Endothelial cell of umbilical vein (primary cell): ENCODE results near the gene CNNM3. TPM values are rescaled to one million over a fixed set of nuclear protein-coding genes. Genes with fewer than 3 reads are reported as not detected.

Source experiments
- BruUV-seq: library from RNA; stranded (reverse); fragments of 400-500 nt; replicated peaks from 2 replicates; lab custom pipeline; 2021; lab: Mats Ljungman, UMichigan
- CTCF ChIA-PET: fragments of 300-600, 350-600 bp; sonication (Branson Sonifier 250); formaldehyde crosslinking; loops from one replicate; lab custom pipeline; 2021; ENCODE audit warnings: antibody characterized with exemption, inconsistent platforms; lab: Charles Lee
- POLR2A ChIA-PET: fragments of 300-600, 350-600 bp; sonication (Branson Sonifier 250); formaldehyde crosslinking; loops from one replicate; lab custom pipeline; 2021; ENCODE audit warnings: antibody characterized with exemption, inconsistent platforms; lab: Charles Lee
- DNase-seq: peaks from one replicate; pipeline ENCODE4 v3.0.0-alpha.2; 2011; ENCODE audit warnings: low read depth, low spot score
- FAIRE-seq: peaks from 2 replicates; lab custom pipeline; 2011; peaks lifted over from hg19 to GRCh38; lab: Jason Lieb, UNC
- H2AFZ ChIP-seq: 2 replicates; pipeline ENCODE4 v1.6.0; 2012; ENCODE audit warnings: low read depth, low read length, control low read depth, inconsistent platforms
- H3K27ac ChIP-seq: 2 replicates; pipeline ENCODE4 v1.5.1; 2011; ENCODE audit warnings: low read depth, mild to moderate bottlenecking, control low read depth, low read length, moderate library complexity; ENCODE audit not compliant: insufficient read depth
- H3K27me3 ChIP-seq, 2 experiments: 2 replicates each; pipeline versions ENCODE4 v1.6.0 to v1.6.1; 2011; ENCODE audit warnings: low read length in 2 of 2, mixed read lengths in 1 of 2; ENCODE audit not compliant: control insufficient read depth in 2 of 2, insufficient read depth in 2 of 2
- H3K36me3 ChIP-seq, 2 experiments: 2 replicates in 1 of 2; 3 replicates in 1 of 2; pipeline ENCODE4 v1.5.1; 2011; ENCODE audit warnings: low read length in 2 of 2, mild to moderate bottlenecking in 1 of 2, moderate library complexity in 1 of 2; ENCODE audit not compliant: control insufficient read depth in 2 of 2, insufficient read depth in 2 of 2; ENCODE audit errors: extremely low read depth in 1 of 2
- H3K4me1 ChIP-seq: 3 replicates; pipeline ENCODE4 v1.5.1; 2011; ENCODE audit warnings: mild to moderate bottlenecking, low read length; ENCODE audit not compliant: control insufficient read depth, insufficient read depth; ENCODE audit errors: extremely low read depth
- H3K4me2 ChIP-seq: 2 replicates; pipeline ENCODE4 v1.6.1; 2011; ENCODE audit warnings: low read length, control low read depth, mixed read lengths; ENCODE audit not compliant: insufficient read depth
- H3K4me3 ChIP-seq, 3 experiments: fragments of 200-600 bp in 1 of 3; sonication (generic), shearing (Covaris generic) in 1 of 3; replicated peaks in 1 of 3; 2 replicates each; pipeline ENCODE4 v1.5.1; 2011 to 2016; ENCODE audit warnings: control low read depth in 3 of 3, low read length in 3 of 3, mild to moderate bottlenecking in 2 of 3, inconsistent platforms in 1 of 3, low read depth in 1 of 3, moderate library complexity in 1 of 3; ENCODE audit not compliant: insufficient read depth in 1 of 3
- H3K79me2 ChIP-seq: 2 replicates; pipeline ENCODE4 v1.6.0; 2012; ENCODE audit warnings: low read length, inconsistent platforms; ENCODE audit not compliant: control insufficient read depth, insufficient read depth
- H3K9ac ChIP-seq: replicated peaks from 2 replicates; pipeline ENCODE3; 2011; ENCODE audit warnings: low read length, control low read depth; ENCODE audit not compliant: insufficient read depth; ENCODE audit errors: extremely low read depth
- H3K9me1 ChIP-seq: replicated peaks from 3 replicates; pipeline ENCODE4 v1.6.0; 2011; ENCODE audit warnings: mild to moderate bottlenecking, low read length; ENCODE audit not compliant: control insufficient read depth, insufficient read depth; ENCODE audit errors: extremely low read depth
- H3K9me3 ChIP-seq: replicated peaks from 2 replicates; pipeline ENCODE4 v1.5.1; 2012; ENCODE audit warnings: low read length, inconsistent platforms; ENCODE audit not compliant: control insufficient read depth, insufficient read depth
- H4K20me1 ChIP-seq: replicated peaks from 2 replicates; pipeline ENCODE3; 2011; ENCODE audit warnings: mild to moderate bottlenecking, low read length; ENCODE audit not compliant: control insufficient read depth, insufficient read depth; ENCODE audit errors: extremely low read depth
- EZH2 ChIP-seq: IDR thresholded peaks from 2 replicates; pipeline ENCODE4 v1.6.1; 2012; ENCODE audit warnings: borderline replicate concordance, low read depth, mild to moderate bottlenecking, moderate library complexity, low read length, inconsistent platforms; ENCODE audit not compliant: severe bottlenecking
- FOS ChIP-seq: IDR thresholded peaks from 2 replicates; pipeline ENCODE4 v1.6.1; 2011; ENCODE audit warnings: mild to moderate bottlenecking, low read length, moderate library complexity, borderline replicate concordance; ENCODE audit not compliant: insufficient read depth
- GATA2 ChIP-seq: IDR thresholded peaks from 2 replicates; pipeline ENCODE4 v1.7.0; 2011; ENCODE audit warnings: low read depth, mild to moderate bottlenecking, moderate library complexity, mixed read lengths, low read length; ENCODE audit not compliant: insufficient read length, insufficient read depth
- JUN ChIP-seq: IDR thresholded peaks from 2 replicates; pipeline ENCODE4 v1.6.1; 2011; ENCODE audit warnings: borderline replicate concordance, low read depth; ENCODE audit not compliant: insufficient read length, insufficient read depth
- MYC ChIP-seq: IDR thresholded peaks from one replicate; pipeline ENCODE4 v1.6.1; 2011; ENCODE audit warnings: mild to moderate bottlenecking, low read depth, low read length
- POLR2A ChIP-seq: IDR thresholded peaks from 2 replicates; pipeline ENCODE4 v1.6.1; 2012; ENCODE audit warnings: low read depth, mild to moderate bottlenecking, control low read depth, low read length
- POLR2AphosphoS5 ChIP-seq: IDR thresholded peaks from 2 replicates; pipeline ENCODE4 v1.6.1; 2012; ENCODE audit warnings: low read depth, mild to moderate bottlenecking, control low read depth, low read length, moderate library complexity; ENCODE audit not compliant: insufficient read depth
- dilution Hi-C: fragments of 300-500 bp; cut with MboI; formaldehyde crosslinking; loops from one replicate; pipeline ENCODE4 v1.15.0; 2019; ENCODE audit warnings: low sequenced_read_pairs; ENCODE audit not compliant: extremely low pct_ligation_motif_present
- intact Hi-C: fragments of 100-400 bp; cut with micrococcal nuclease; formaldehyde crosslinking; loops from one replicate; pipeline ENCODE4 v1.10.0; 2022
- polyA plus RNA-seq, 4 experiments: library from polyadenylated mRNA; depleted of rRNA in 3 of 4; stranded (reverse) in 3 of 4; unstranded in 1 of 4; fragments of >200 nt; gene quantifications; 2 replicates each; pipeline versions ENCODE4 v1.2.1 to v1.2.3, GENCODE V29; 2011 to 2012; ENCODE audit warnings: missing spikeins in 1 of 4
- total RNA-seq: library from RNA; stranded (reverse); gene quantifications from 2 replicates; pipeline ENCODE4 v1.2.3, GENCODE V29; 2021
- TF ChIP-seq, protein P1 (sequence below), 2 donors: IDR thresholded peaks; 1 replicate in 1 of 2; 2 replicates in 1 of 2; pipeline ENCODE4 v1.5.1; 2011; ENCODE audit warnings: low read length in 2 of 2, mild to moderate bottlenecking in 2 of 2, moderate library complexity in 2 of 2, control low read depth in 1 of 2, inconsistent platforms in 1 of 2, low read depth in 1 of 2; ENCODE audit not compliant: insufficient read depth in 1 of 2; ENCODE audit errors: extremely low read depth in 1 of 2
- TF ChIP-seq, protein P2 (sequence below): IDR thresholded peaks from 2 replicates; pipeline ENCODE4 v1.6.1; 2011; ENCODE audit not compliant: insufficient read depth, insufficient read length

CNNM3 gene
- total and polyA plus RNA-seq, 2 donors (not counting 3 experiments of a cell fraction or from before 2014, with no cell fraction given), result 13.0 to 14.9 TPM

DNA sequence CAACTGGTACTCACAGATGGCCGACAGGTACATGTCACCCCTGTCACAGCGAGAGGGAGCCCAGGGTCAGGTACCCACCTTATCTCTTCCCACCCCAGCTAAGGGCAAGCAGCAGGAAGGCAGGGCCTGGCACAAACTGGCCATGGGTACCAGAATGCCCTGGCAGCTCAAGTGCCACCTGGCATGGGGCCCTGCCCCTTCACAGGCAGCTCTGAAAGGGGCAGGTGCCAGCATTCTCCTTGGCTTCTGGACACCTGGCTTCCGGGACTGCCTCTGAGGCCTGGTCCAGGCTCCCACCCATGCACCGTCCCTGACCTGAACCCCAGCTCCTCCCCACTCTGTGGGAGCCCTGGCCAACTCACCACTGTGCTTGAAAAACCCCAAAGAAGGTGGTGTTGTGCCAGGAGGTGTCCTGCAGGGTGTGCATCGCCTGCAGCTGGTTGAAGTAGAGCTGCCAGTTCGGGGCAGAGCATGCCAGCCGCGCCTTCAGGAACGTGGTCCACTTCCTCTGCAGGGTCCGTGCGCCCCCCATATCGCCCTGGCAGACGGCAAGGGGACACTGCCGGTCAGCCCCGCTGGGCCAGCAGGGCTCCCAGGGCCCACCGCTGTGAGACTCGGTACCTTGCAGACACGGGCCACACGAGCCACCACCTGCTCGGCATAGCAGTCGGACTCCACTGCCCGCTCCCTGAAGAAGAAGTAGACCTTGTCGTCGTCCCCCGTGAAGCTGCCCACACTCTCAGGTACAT, 48.4 kb downstream of the CNNM3 start:
- TF ChIP-seq, protein P1, sequence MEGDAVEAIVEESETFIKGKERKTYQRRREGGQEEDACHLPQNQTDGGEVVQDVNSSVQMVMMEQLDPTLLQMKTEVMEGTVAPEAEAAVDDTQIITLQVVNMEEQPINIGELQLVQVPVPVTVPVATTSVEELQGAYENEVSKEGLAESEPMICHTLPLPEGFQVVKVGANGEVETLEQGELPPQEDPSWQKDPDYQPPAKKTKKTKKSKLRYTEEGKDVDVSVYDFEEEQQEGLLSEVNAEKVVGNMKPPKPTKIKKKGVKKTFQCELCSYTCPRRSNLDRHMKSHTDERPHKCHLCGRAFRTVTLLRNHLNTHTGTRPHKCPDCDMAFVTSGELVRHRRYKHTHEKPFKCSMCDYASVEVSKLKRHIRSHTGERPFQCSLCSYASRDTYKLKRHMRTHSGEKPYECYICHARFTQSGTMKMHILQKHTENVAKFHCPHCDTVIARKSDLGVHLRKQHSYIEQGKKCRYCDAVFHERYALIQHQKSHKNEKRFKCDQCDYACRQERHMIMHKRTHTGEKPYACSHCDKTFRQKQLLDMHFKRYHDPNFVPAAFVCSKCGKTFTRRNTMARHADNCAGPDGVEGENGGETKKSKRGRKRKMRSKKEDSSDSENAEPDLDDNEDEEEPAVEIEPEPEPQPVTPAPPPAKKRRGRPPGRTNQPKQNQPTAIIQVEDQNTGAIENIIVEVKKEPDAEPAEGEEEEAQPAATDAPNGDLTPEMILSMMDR (IDR thresholded peaks at IDR 0.05; ENCODE audit: extremely low read depth in 1 of 2, insufficient read depth in 1 of 2, low read depth in 1 of 2, low read length in 2 of 2), result no peak
- no peak for TF ChIP-seq JUN
- TF ChIP-seq POLR2A, result no peak
- TF ChIP-seq POLR2AphosphoS5, result no peak
- TF ChIP-seq MYC, result no peak
- TF ChIP-seq FOS, result no peak
- TF ChIP-seq, protein P2, sequence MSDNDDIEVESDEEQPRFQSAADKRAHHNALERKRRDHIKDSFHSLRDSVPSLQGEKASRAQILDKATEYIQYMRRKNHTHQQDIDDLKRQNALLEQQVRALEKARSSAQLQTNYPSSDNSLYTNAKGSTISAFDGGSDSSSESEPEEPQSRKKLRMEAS, result no peak
- no peak for TF ChIP-seq GATA2
- no peak for TF ChIP-seq EZH2
- no peak overlapping the region for H3K9ac ChIP-seq
- FAIRE-seq, result no peak
- H3K4me2 ChIP-seq, result no peak overlapping the region
- dilution Hi-C loops, result no loop called here
- no peaks in the 10 kb centered on the region for H3K9me1 ChIP-seq
- no peaks in the 10 kb centered on the region for H3K79me2 ChIP-seq
- DNase-seq, result no peak
- no peaks in the 10 kb centered on the region for H4K20me1 ChIP-seq
- no TSS peak for BruUV-seq
- H3K9me3 ChIP-seq, result no peaks in the 10 kb centered on the region
- ChIA-PET POLR2A (no interaction called here), CTCF (interaction anchor here (1.2 to 2.2 kb wide), 2 partner anchors 10 to 86 kb away, joined by 3 to 5 read pairs; no protein-coding TSS in a partner anchor)
- H3K27me3 ChIP-seq, result no peaks in the 10 kb centered on the region
- peaks cover 30% of the 10 kb centered on the region for H3K4me1 ChIP-seq
- H3K36me3 ChIP-seq, result peaks cover 4 to 43% of the 10 kb centered on the region in 2 experiments
- intact Hi-C loops, result no loop called here
- H2AFZ ChIP-seq, result no peak overlapping the region
- no peak overlapping the region for H3K27ac ChIP-seq
- no peak overlapping the region for H3K4me3 ChIP-seq
